HepG2 (cell line): ENCODE data around the gene ZC3H4. TPM values are rescaled to one million over a fixed set of nuclear protein-coding genes. Genes with fewer than 3 reads are reported as not detected.

ENCODE experiments used
- BORCS8-MEF2B ChIP-seq: sonication (generic); formaldehyde crosslinking; IDR thresholded peaks from 2 replicates; pipeline ENCODE4 v1.8.0; 2022; ENCODE audit warnings: mild to moderate bottlenecking, missing genetic modification reagents
- CBFB ChIP-seq: sonication (generic); formaldehyde crosslinking; IDR thresholded peaks from 2 replicates; pipeline ENCODE4 v1.4.0; 2020; ENCODE audit warnings: missing genetic modification reagents
- DR1 ChIP-seq: sonication (generic); formaldehyde crosslinking; IDR thresholded peaks from 2 replicates; pipeline ENCODE4 v1.8.0; 2021; ENCODE audit warnings: mild to moderate bottlenecking, missing genetic modification reagents, inconsistent platforms
- FIP1L1 ChIP-seq: fragments of 200-400 bp; formaldehyde crosslinking; IDR thresholded peaks from 2 replicates; pipeline ENCODE4 v1.6.1; 2018; ENCODE audit warnings: low read depth, mild to moderate bottlenecking, low read length, moderate library complexity, borderline replicate concordance; ENCODE audit not compliant: insufficient read depth
- GFI1 ChIP-seq: sonication (generic); formaldehyde crosslinking; IDR thresholded peaks from 2 replicates; pipeline ENCODE4 v1.5.0; 2020; ENCODE audit warnings: missing genetic modification reagents, mild to moderate bottlenecking, borderline replicate concordance
- IRX3 ChIP-seq: sonication (generic); formaldehyde crosslinking; IDR thresholded peaks from 2 replicates; pipeline ENCODE4 v1.8.1; 2023; ENCODE audit warnings: mild to moderate bottlenecking, low read depth, missing genetic modification reagents, borderline replicate concordance
- ISX ChIP-seq: sonication (generic); formaldehyde crosslinking; conservative IDR thresholded peaks from 2 replicates; pipeline ENCODE4 v1.5.0; 2020; ENCODE audit warnings: missing genetic modification reagents
- MAFF ChIP-seq: IDR thresholded peaks from 2 replicates; pipeline ENCODE4 v1.6.1; 2011; ENCODE audit warnings: low read depth, low read length, improper control_type of control experiment
- MEIS1 ChIP-seq: sonication (generic); formaldehyde crosslinking; IDR thresholded peaks from 2 replicates; pipeline ENCODE4 v1.9.0; 2021; ENCODE audit warnings: mild to moderate bottlenecking, missing genetic modification reagents, moderate library complexity, borderline replicate concordance
- MTERF4 ChIP-seq: sonication (generic); formaldehyde crosslinking; IDR thresholded peaks from 2 replicates; pipeline ENCODE4 v1.8.0; 2023; ENCODE audit warnings: mild to moderate bottlenecking, missing genetic modification reagents
- NCOA5 ChIP-seq: sonication (generic); formaldehyde crosslinking; IDR thresholded peaks from 2 replicates; pipeline ENCODE4 v1.4.0; 2020; ENCODE audit warnings: missing genetic modification reagents
- PHF21A ChIP-seq: sonication (generic); formaldehyde crosslinking; IDR thresholded peaks from 2 replicates; pipeline ENCODE4 v1.5.0; 2020; ENCODE audit warnings: mild to moderate bottlenecking, missing genetic modification reagents
- PRPF4 ChIP-seq: fragments of 200-400 bp; formaldehyde crosslinking; IDR thresholded peaks from 2 replicates; pipeline ENCODE4 v1.6.1; 2016; ENCODE audit warnings: low read length, low read depth; ENCODE audit not compliant: poor library complexity, severe bottlenecking
- RORA ChIP-seq: sonication (generic); formaldehyde crosslinking; IDR thresholded peaks from 2 replicates; pipeline ENCODE4 v1.5.0; 2020; ENCODE audit warnings: mild to moderate bottlenecking, missing genetic modification reagents, moderate library complexity
- SKI ChIP-seq: fragments of 450-650 bp; IDR thresholded peaks from one replicate; pipeline ENCODE4 v1.6.1; 2018; ENCODE audit warnings: mild to moderate bottlenecking; ENCODE audit not compliant: partially characterized antibody
- TOPORS ChIP-seq: sonication (generic); formaldehyde crosslinking; IDR thresholded peaks from 2 replicates; pipeline ENCODE4 v1.8.0; 2023; ENCODE audit warnings: mild to moderate bottlenecking, missing genetic modification reagents
- TSC22D2 ChIP-seq: sonication (generic); formaldehyde crosslinking; IDR thresholded peaks from 2 replicates; pipeline ENCODE4 v1.5.1; 2020; ENCODE audit warnings: missing genetic modification reagents, mild to moderate bottlenecking, borderline replicate concordance
- ZBTB46 ChIP-seq: sonication (generic); formaldehyde crosslinking; IDR thresholded peaks from 2 replicates; pipeline ENCODE4 v1.4.0; 2020; ENCODE audit warnings: mild to moderate bottlenecking, missing genetic modification reagents, borderline replicate concordance
- ZNF251 ChIP-seq: sonication (generic); formaldehyde crosslinking; IDR thresholded peaks from 2 replicates; pipeline ENCODE4 v1.9.0; 2021; ENCODE audit warnings: mild to moderate bottlenecking, missing genetic modification reagents
- ZNF616 ChIP-seq: sonication (generic); formaldehyde crosslinking; IDR thresholded peaks from 2 replicates; pipeline ENCODE4 v1.5.0; 2020; ENCODE audit warnings: low read depth, mild to moderate bottlenecking, missing genetic modification reagents
- ZNF691 ChIP-seq: sonication (generic); formaldehyde crosslinking; IDR thresholded peaks from 2 replicates; pipeline ENCODE4 v1.4.0; 2020; ENCODE audit warnings: missing genetic modification reagents, low read depth, mild to moderate bottlenecking, borderline replicate concordance
- ZNF776 ChIP-seq: sonication (generic); formaldehyde crosslinking; IDR thresholded peaks from 2 replicates; pipeline ENCODE4 v1.4.0; 2020; ENCODE audit warnings: mild to moderate bottlenecking, missing genetic modification reagents
- ZNF777 ChIP-seq: sonication (generic); formaldehyde crosslinking; IDR thresholded peaks from 2 replicates; pipeline ENCODE4 v1.4.0; 2020; ENCODE audit warnings: missing genetic modification reagents
- ZZZ3 ChIP-seq: sonication (generic); formaldehyde crosslinking; IDR thresholded peaks from 2 replicates; pipeline ENCODE4 v1.4.0; 2020; ENCODE audit warnings: missing genetic modification reagents, mild to moderate bottlenecking, borderline replicate concordance
- polyA plus RNA-seq, 8 experiments: library from polyadenylated mRNA; depleted of rRNA in 3 of 8; stranded (reverse) in 7 of 8; unstranded in 1 of 8; fragments of >200 nt; fragmentation: Illumina TruSeq in 4 of 8; extraction: Trizol in 4 of 8; gene quantifications; 2 replicates each; pipeline versions ENCODE4 v1.2.1 to v1.2.3, GENCODE V29; 2011 to 2016; ENCODE audit warnings: low read depth in 4 of 8, missing spikeins in 1 of 8, mixed read lengths in 1 of 8; ENCODE audit not compliant: insufficient read depth in 1 of 8
- total RNA-seq, 5 experiments: library from RNA; depleted of rRNA; stranded (reverse); fragments of >200 nt; fragmentation: Illumina TruSeq; extraction: Trizol; gene quantifications; 2 replicates each; pipeline ENCODE4 v1.2.3, GENCODE V29; 2016; ENCODE audit warnings: low read depth in 1 of 5

ZC3H4 gene
- total and polyA plus RNA-seq, 2 of the 13 experiments (the other 11 are each of a cell fraction or from before 2014, with no cell fraction given), result 1.8 to 10.7 TPM

- TF ChIP-seq TOPORS (CRISPR knock-in tag) (no peak), ZNF776 (CRISPR knock-in tag) (no peak), ZNF691 (no peak), IRX3 (no peak), PRPF4 (no peak), RORA (CRISPR knock-in tag) (no peak), ZNF616 (CRISPR knock-in tag) (no peak), ZNF777 (CRISPR knock-in tag) (no peak), NCOA5 (CRISPR knock-in tag) (no peak), ZNF251 (no peak), ZBTB46 (CRISPR knock-in tag) (no peak), ISX (CRISPR knock-in tag) (no peak), TSC22D2 (CRISPR knock-in tag) (no peak), SKI (no peak), DR1 (CRISPR knock-in tag) (no peak), CBFB (no peak), MEIS1 (CRISPR knock-in tag) (peak; percentile 43; the same call in 1 of the 2 replicates), FIP1L1 (no peak), PHF21A (CRISPR knock-in tag) (peak; percentile 56; the same call in 1 of the 2 replicates), MTERF4 (CRISPR knock-in tag) (no peak), GFI1 (no peak), BORCS8-MEF2B (CRISPR knock-in tag) (no peak), ZZZ3 (CRISPR knock-in tag) (no peak), MAFF (peak; percentile 45)
These were observed 6.2 kb downstream of the ZC3H4 start (continued) for GRCh38 chr19:47107202-47107952.
